Gastroesophageal sphincter (tissue), 3 donors: Measurements from ENCODE around the gene GADD45A.

ENCODE experiments used
- EP300 ChIP-seq: sonication (generic); formaldehyde crosslinking; IDR thresholded peaks from one replicate; pipeline ENCODE4 v1.6.1; 2017; ENCODE audit warnings: antibody characterized with exemption, mild to moderate bottlenecking
- POLR2AphosphoS5 ChIP-seq: sonication (generic); formaldehyde crosslinking; IDR thresholded peaks from one replicate; pipeline ENCODE4 v1.6.1; 2017; ENCODE audit warnings: antibody characterized with exemption
- TF ChIP-seq, protein P1 (sequence below), 4 experiments: fragments of 200-600 bp in 2 of 4; fragments of 450-650 bp in 2 of 4; sonication (generic) in 1 of 4; IDR thresholded peaks; one replicate each; pipeline ENCODE4 v1.5.1; 2017 to 2019; ENCODE audit warnings: antibody characterized with exemption in 4 of 4, mild to moderate bottlenecking in 2 of 4, moderate library complexity in 2 of 4

DNA sequence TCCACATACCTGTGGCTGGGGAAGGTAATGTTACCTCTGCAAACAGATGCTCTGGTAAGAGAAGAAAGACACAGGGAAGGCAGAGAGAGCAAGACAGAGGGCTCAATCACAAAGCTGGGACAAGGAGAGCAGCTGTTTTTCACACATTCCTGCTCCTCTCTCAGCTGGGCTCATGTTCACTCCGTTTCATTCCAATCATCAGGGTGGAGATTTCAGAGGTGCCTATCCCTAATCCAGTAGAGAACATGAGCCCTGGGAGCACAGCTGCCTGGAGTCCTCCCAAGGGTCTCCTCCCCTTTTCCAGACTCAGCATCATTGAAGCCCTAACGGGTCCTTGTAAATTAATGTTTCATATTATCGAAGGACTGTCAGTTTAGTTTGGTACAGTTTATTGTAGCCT lies 19.4 kb downstream of the GADD45A start:
- no peak for TF ChIP-seq POLR2AphosphoS5
- TF ChIP-seq EP300, result no peak
- TF ChIP-seq, protein P1, sequence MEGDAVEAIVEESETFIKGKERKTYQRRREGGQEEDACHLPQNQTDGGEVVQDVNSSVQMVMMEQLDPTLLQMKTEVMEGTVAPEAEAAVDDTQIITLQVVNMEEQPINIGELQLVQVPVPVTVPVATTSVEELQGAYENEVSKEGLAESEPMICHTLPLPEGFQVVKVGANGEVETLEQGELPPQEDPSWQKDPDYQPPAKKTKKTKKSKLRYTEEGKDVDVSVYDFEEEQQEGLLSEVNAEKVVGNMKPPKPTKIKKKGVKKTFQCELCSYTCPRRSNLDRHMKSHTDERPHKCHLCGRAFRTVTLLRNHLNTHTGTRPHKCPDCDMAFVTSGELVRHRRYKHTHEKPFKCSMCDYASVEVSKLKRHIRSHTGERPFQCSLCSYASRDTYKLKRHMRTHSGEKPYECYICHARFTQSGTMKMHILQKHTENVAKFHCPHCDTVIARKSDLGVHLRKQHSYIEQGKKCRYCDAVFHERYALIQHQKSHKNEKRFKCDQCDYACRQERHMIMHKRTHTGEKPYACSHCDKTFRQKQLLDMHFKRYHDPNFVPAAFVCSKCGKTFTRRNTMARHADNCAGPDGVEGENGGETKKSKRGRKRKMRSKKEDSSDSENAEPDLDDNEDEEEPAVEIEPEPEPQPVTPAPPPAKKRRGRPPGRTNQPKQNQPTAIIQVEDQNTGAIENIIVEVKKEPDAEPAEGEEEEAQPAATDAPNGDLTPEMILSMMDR (IDR thresholded peaks at IDR 0.05), result no peak
